H1 (cell line): ENCODE measurements around the gene GUCY2F.

Experiments
- CHD2 ChIP-seq: IDR thresholded peaks from 2 replicates; pipeline ENCODE4 v1.6.1; 2012; ENCODE audit warnings: low read length, improper control_type of control experiment
- CREB1 ChIP-seq: IDR thresholded peaks from 2 replicates; pipeline ENCODE4 v1.6.1; 2012; ENCODE audit warnings: inconsistent platforms
- CTCF ChIP-seq, 3 experiments: IDR thresholded peaks; 1 replicate in 2 of 3; 2 replicates in 1 of 3; pipeline versions ENCODE4 v1.5.1 to v1.6.1; 2011; ENCODE audit warnings: low read length in 3 of 3, mild to moderate bottlenecking in 3 of 3, inconsistent platforms in 2 of 3, low read depth in 1 of 3, moderate library complexity in 1 of 3; ENCODE audit not compliant: insufficient read depth in 1 of 3; ENCODE audit errors: control extremely low read depth in 1 of 3
- POLR2A ChIP-seq, 2 experiments: IDR thresholded peaks; 1 replicate in 1 of 2; 2 replicates in 1 of 2; pipeline ENCODE4 v1.6.1; 2011; ENCODE audit warnings: low read depth in 2 of 2, low read length in 2 of 2, mild to moderate bottlenecking in 2 of 2; ENCODE audit errors: control extremely low read depth in 1 of 2
- RXRA ChIP-seq: IDR thresholded peaks from 2 replicates; pipeline ENCODE4 v1.6.1; 2011; ENCODE audit warnings: low read depth, mild to moderate bottlenecking, low read length, moderate library complexity; ENCODE audit not compliant: insufficient read depth
- SP1 ChIP-seq: IDR thresholded peaks from 2 replicates; pipeline ENCODE4 v1.6.1; 2011; ENCODE audit warnings: low read depth, low read length
- TEAD4 ChIP-seq: IDR thresholded peaks from 2 replicates; pipeline ENCODE4 v1.6.1; 2012; ENCODE audit warnings: low read depth, low read length, inconsistent platforms, mixed read lengths
- USF2 ChIP-seq: IDR thresholded peaks from 2 replicates; pipeline ENCODE4 v1.6.1; 2011; ENCODE audit warnings: low read length, improper control_type of control experiment
- TF ChIP-seq, protein P1 (sequence below): IDR thresholded peaks from 2 replicates; pipeline ENCODE4 v1.6.1; 2012; ENCODE audit warnings: inconsistent platforms

DNA sequence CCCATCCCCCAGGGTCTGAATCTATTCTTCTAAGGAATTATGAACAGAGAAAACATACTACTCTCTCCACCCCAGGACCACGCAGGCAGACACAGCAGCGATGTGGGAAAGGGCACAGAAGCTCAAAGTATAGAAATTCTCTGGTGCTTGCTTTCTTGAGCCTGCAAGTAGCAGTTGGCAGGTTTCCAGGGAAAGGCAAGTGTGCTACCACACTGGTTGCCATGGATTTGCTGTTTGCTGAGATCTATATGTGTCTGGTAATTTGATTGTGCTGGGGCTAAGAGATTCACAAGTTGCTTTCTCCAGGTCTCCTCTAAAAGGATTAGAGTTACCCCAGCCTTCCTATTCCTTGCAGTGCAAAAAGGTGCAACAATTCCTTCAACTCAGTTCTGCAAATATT, 83.1 kb downstream of the GUCY2F start:
- TF ChIP-seq TEAD4 (no peak), CREB1 (no peak), CHD2 (no peak), POLR2A (IDR thresholded peaks at IDR 0.05; ENCODE audit: control extremely low read depth in 1 of 2, low read depth in 2 of 2, low read length in 2 of 2) (no peak), CTCF (IDR thresholded peaks at IDR 0.05; ENCODE audit: control extremely low read depth in 1 of 3, insufficient read depth in 1 of 3, low read depth in 1 of 3, low read length in 3 of 3) (no peak), RXRA (no peak), SP1 (no peak), USF2 (no peak)
- TF ChIP-seq, protein P1, sequence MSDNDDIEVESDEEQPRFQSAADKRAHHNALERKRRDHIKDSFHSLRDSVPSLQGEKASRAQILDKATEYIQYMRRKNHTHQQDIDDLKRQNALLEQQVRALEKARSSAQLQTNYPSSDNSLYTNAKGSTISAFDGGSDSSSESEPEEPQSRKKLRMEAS = no peak
